IPS DF 4.7 (cell line): Measurements from ENCODE around the gene COL4A1.

Source experiments
- DNase-seq: peaks from one replicate; pipeline ENCODE4 v3.0.0-alpha.2; 2013; ENCODE audit warnings: low spot score; ENCODE audit errors: extremely low read depth

COL4A1 gene

DNA sequence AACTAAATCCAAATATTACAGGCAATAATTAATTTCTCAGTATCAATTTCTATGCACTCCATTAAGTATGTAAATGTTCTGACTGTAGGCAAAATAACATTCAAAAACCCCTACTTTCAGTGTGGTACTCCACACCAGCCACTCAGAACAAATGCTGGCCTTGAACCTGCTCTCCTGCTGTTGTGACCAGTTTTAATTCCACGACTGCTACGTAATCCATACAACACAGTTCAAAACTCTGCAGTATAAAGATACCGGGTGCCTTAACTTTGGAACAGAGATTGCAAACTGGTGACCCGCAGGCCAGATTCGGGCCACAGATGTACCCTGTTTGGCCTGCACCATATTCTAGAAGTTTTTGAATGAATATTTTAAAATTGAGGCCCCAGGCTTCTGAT, 30.4 kb downstream of the COL4A1 start:
- DNase-seq = no peak

DNA sequence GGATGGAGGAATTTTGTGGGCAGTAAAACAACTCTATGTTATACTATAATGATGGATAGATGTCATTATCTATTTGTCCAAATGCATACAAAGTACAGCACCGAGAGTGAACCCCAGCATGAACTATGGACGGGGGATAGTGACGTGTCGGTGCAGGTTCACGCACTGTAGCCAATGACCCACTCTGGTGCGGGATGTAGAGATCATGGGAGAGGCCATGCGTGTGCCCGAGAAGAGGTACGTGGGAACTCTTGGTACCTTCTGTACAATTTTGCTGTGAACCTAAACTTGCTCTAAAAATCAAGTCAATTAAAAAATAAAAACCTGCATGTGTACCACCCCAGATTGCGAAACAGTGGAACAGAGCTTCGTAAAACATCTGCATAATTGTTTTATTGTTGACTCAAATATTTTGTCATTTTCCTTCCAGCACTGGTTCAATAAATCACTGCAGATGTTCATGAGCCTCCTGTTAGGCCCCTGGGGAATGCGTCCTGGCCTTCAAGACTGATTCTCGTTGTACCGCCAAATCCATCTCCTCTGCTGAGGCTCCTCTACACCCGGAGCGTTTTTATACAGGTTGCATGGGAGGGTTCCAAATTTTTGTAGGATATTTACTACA, 30.9 kb downstream of the COL4A1 start:
- DNase-seq = no peak

DNA sequence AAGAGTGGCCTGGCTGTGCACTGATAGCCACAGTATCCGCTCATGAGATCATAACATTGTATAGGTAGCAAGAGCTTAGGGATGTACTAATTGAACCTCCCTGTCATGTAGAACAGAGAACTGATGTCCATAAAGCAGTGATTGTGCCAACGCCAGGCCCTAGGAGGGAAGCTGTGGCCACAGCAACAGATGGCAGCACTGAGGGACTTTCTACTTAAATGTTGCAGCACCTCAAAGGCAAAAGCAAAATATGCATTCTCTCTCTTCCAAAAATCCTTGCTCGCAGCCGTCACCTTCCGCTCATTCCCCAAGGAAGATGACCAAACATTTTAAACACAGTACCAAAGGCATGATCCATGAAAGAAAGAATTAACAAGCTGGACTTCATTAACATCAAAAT, 32.3 kb downstream of the COL4A1 start:
- no peak for DNase-seq

DNA sequence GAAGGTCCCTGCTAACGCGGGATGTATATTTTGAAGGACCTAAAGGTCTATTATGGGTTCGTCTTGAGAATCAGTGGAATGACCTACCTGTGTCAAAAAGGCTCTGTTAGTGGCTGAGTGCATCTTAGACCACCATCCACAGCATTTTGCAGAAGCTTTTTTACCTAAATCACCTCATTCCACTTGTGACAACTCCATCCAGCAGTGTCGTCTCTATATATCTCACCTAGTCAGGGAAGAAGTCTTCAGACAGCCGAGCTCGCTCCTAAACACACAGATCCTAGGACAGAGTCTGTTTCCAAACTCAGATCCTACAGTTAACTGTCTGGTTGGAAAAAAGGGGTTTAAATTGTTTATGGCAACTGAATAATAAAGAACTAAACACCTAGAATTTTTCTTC, 33.7 kb downstream of the COL4A1 start:
- DNase-seq = no peak

DNA sequence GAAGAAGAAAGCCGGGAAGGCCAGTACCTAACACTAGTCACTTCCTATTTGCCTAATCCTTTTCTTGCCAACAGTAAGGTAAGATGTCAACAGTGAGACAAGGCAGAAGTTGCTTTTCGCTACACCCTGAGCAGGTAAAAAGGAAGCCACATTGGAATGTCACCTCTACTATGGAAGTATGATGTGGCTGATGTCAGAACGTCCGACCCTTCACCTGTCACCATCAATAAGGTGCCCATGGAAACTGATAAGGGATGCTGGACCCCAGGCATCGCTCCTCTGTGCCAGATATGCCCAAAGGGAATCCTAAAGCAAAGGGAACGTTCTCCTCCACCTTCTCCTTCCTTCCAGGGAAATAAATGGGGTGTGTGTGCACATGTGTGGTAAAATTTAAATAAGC, 34.3 kb downstream of the COL4A1 start:
- DNase-seq = no peak

DNA sequence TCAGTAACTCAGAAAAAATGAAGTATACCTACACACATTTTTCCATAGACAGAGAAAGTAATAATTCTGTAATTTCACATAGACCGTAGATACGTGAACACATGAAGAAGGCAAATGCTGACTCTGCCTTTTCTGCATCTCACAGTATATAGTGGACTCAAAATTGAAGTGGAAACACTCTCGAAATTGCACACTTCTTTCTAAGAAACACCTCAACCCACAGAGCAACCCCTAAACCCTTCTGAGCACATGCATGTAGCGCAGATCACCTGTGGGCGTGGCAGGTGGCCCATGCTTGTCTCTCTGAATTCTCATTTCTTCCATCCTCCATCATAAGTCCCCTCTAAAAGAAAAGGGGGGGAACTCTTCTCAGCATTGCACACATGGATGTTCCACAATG, 34.7 kb downstream of the COL4A1 start:
- no peak for DNase-seq

DNA sequence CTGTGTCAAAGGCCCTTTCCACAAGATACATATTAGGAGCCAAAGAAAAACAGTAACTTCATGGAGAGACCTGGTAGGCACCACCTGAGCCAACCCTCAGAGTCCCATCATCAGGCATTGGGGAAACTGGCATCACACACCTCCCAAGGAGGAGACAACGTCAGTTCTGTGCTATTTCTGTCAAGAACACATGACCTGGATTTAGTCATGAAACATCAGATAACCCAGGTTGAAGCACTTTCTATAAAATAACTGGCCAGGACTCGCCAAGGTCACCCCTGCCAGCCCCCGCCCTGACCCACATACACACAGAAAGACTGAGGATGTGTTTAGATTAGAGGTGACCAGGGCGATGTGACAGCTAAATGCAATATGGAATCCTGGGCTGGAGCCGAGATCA, 35.6 kb downstream of the COL4A1 start:
- DNase-seq = no peak

DNA sequence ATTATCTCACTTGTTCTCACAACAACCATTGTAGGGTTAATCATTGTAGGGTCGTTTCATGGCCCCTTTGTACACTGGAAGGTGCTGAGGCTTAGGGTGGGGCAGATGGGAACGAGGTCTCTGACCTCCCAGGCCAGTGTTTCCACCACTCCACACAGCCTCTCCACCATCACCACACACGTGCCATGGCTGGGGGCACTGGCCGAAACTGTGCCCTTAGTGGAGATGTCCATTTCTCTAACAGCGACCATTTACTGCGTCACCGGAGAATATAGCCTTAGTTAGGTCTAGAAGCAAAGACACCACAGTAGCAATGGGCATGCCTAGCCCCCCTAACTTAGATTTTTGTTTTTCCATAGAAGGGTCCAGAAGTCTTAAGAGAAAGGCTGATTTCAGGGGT, 36.5 kb downstream of the COL4A1 start:
- DNase-seq = no peak

DNA sequence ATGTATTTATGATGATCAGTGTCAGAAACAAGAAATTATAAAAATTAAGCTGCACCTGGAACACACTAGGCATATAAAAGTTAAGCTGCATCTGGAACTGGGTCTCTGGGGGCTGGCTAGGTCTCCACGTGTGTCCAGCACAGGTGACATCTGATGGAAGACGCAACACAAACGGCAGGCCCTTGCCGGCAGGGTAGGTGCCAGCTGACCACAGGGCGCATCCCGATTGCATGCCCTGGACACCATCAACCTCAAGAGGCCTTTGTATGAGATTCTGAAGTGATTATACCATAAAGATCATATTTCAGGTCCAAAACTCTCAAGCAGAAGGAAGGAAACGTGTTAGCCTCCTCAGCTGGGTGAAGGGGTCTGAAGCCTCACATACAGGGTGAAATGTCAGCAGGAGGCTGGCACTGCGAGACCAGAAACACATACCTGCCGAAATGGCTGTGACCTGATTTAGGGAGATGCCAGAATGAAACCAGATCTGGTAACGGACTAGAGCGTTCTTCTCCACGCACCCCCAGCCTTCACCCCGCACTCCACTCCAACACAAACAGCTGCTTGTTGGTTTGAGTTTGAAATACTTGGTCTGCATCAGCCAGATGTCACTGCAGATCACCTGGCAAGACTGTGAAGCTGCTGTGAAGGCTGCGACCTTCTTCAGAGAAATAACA, 37.3 kb downstream of the COL4A1 start:
- DNase-seq = no peak

DNA sequence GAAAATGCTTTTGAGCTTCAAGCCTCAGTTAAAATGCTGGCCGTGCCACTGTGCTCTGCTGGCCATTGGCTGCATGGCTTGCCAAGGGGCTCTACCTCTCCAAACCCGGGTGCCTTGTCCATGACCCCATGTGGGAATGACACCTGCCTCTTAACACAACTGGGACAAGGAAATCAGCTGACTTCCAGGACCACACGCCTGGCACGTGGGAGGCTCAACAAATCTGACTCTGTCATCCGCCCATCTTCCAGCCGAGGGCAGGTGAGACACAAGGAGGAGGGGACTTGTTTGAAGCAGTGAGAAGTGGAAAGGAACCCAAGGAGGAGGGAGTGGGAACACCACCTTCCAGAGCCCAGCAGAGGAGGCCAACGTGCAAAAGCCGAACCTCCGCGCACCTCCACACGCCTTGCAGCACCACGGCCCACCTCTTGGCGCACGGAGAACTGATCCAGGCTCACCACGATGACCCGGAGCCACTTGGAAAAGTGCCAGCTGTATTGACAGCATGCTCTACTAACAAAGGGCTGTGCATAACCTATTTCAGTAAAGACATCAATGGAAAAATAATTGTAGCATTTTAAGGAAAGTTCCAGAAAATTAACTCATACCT, 38.3 kb downstream of the COL4A1 start:
- DNase-seq = no peak

DNA sequence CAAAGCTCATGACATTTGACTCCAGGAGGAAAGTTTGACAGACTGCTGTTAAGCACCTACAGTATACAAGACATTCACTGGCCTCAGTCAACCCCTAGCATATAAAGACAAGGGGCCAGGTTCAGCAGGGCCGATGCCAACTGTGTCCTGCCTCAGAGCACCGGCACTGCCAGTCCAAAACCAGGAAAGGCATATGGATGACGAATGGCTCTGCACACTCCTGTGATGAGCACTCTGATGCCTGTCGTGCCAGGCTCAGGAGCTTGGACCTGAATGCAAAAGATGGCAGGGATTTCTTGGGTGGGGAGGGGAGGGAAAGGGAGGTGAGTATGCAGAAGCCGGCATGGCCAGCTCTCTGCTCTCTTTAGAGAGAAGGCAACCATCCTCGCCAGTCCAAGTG, 38.9 kb downstream of the COL4A1 start:
- no peak for DNase-seq

DNA sequence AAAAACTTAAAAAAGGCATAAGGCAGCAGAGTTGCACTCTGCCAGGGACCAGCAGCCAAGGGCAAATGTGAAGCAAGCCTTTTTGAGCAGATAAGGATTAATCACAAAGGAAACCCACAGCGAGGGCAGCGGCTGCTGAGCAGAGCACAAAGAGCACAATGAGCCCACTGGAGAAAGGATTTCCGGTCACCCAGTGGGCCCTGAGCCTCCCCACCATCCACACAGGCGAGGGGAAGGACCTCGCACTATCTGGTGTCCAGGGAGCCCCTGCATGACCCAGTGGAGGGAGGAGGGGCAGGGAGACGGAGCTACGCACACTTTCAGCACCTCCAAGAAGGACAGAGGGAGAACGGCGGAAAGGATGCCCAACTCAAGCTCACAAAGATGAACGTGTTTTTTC, 40.0 kb downstream of the COL4A1 start:
- DNase-seq = no peak

DNA sequence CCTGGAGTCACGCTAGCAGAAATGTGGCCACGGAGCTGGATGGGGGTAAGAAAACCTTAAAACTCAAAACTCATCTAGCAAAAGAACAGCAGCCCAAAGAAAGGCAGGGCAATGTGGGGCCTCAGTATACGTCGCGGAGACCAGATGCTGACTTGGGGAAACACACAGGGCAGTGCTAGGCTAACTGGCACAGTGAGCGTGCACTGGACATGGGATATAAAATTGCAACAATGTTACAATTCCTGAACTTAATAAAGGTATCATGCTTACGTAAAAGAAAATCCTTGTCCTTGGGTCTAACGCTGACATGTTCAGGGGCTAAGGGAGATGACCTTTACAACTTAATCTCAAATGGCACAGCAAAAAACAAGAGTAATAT, 40.5 kb downstream of the COL4A1 start:
- no peak for DNase-seq

DNA sequence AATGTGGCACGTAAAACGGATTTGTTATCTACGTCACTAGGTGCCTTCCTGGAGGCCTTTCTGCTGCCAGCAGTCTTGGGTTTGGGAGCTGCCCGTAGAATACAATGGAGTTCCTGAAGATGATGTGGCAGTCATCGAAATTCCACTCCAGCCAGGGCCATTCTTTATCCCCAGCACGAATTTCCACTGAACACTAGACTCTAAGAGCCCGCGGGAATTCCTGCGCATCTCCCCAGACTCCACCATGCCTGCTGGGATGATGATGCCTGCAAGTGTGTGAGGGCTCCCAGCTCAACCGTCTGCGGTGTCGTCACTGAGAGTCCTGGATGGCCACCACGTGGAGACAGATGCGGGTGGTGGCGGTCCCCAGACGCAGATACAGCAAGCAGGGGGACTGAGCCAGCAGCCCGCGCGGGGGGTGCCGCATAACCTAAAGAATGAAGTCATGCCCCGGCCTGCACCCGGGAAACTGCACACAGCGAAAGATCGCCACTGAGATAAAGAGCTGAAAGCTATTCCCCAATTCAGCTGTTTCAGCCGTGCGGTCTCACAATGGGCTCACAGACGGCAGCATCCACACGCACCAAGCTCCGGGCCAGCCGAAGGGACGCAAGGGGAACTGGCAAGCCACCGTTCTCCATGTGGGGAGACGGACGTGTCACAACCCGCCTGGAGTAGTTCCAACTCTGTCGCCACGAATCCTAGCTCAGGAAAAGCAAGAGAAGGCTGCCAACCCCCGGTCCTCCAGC, 41.1 kb downstream of the COL4A1 start:
- DNase-seq = no peak

DNA sequence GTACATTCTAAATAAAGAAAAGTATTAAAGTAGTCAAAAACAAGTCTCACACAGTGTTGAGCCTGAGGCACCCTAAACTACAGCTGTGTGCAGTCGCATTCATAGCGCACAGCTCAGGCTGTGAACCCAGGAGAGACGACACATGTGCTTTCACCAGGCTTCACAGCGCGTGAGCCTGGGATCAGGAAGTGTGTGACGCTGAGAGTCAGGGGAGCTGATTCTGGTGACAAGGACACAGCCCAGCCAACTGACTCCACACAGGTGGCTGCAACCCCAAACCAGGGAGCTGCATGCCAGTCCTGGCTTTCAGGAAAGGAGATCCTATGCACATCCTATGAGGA, 41.6 kb downstream of the COL4A1 start:
- DNase-seq = no peak

DNA sequence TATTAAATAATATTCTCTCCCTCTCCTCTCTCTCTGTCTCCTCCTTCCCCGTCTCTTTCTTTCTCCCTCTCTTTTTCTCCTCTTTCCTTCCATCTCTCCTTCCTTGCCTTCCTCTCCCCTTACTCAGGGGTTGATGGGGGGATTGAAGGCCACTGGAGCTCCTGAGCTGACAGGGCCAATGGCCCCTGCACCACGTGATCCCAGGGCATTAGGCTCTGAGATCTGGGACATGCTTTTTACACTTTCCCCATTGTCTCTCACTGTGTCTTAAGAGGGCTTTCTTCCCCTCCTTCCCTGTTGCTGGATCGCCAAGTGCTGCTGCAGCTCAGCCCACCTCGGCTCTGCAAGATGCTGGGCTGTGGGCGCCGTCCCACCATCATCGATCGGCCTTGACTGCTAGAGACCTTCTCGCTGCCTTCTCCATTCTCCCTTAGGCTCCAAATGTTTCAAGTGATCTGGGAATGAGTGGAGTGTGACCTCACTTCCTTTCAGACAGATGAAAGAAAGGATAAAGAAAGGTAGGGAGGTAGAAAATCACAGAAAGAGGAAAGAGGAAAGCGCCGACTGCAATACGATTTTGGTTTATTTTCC, 42.2 kb downstream of the COL4A1 start:
- DNase-seq = no peak

DNA sequence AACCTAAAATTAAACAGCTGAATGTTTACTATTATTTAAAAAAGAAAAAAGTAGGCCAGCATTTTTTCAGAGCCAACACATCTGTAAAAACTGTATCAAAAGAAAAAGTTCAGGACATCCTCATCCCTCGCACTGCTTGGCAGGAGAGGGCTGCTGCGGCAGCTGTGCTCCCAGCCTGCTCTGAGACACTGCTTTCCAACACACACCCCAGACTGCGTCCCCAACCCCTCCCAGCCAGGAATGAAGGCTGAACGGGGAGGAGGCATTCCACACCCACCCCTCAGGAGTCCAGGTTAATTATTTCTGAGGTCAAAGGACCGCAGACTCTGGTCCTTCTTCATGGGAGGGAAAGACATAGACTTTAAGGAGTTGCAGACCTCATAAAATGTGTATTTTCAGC, 43.1 kb downstream of the COL4A1 start:
- DNase-seq = no peak

DNA sequence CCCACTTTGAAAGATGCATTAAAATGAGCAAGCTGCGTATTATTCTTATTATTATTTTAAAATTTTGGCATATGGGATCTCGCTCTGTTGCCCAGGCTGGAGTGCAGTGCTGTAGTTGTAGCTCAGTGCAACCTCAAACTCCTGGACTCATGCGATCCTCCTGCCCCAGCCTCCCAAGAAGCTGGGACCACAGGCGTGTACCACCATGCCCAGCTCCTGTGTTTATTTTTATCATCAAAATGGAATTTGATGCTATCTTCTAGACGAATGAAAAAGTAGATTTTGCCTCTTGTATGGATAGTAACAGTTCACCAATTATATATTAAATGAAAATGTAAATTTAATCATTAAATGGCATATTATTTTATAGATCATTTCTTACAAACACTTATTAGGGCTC, 43.6 kb downstream of the COL4A1 start:
- no peak for DNase-seq

DNA sequence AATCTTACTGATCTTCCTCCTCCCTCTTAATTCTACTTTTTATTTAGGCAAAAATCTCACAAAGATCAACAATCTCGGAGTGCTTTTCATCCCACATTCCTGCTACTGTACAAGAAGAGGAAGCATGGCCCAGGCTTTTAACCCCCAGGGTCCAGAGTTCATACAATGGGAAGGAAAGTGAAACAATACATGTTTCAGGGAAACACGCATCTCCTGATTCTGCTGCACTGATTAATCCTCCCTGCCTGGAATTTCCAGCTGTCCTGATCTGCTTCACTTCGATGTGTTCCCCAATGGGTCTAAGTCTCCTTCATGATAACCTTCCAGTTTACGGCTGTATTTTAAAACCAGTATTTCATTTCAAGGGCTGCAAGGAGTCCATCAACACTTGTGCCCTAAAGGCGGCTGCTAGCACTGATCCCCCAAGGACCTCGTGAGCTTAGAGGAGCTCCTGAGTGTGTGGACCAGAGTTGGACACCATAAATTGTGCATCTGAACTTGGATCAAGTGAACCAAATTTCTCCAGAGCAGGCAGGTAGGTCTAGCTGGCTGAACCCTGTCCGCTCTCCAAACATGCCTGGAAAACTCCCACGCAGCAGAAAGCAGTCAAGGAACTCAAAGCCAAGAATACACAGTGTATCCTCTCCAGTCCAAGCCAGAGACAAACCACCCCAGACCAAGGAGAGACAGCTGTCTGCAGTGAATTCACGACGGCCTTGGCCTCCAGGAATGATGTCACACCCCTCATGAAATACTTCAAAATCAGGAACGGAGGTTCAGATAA, 44.3 kb downstream of the COL4A1 start:
- no peak for DNase-seq

DNA sequence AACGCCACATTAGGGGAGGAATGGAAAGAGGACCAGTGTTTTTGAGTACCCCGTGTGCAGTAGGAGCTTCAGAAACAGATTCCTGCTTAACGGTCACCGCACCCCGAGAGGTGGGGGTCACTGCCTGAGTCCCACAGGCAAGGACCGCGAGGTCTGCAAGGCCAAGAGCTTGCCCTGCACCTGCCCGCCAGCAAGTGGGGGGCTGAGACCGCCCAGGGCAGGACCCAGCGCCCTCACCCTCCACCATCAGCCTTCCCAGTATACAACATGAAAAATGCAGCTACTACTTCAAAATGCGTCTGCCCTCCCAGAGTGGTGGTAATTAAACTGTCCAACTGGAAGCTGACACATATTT, 44.9 kb downstream of the COL4A1 start:
- no peak for DNase-seq
